GM21717 (cell line): ENCODE data around the gene OR5K4.

Experiments
- ATAC-seq: cut with Tn5 transposase; IDR thresholded peaks from one replicate; pipeline ENCODE4 v1.9.1; 2021; ENCODE audit warnings: mild to moderate bottlenecking, moderate library complexity; ENCODE audit not compliant: unreplicated experiment

Gene OR5K4, protein sequence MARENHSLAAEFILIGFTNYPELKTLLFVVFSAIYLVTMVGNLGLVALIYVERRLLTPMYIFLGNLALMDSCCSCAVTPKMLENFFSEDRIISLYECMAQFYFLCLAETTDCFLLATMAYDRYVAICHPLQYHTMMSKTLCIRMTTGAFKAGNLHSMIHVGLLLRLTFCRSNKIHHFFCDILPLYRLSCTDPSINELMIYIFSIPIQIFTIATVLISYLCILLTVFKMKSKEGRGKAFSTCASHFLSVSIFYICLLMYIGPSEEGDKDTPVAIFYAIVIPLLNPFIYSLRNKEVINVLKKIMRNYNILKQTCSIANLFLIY

DNA sequence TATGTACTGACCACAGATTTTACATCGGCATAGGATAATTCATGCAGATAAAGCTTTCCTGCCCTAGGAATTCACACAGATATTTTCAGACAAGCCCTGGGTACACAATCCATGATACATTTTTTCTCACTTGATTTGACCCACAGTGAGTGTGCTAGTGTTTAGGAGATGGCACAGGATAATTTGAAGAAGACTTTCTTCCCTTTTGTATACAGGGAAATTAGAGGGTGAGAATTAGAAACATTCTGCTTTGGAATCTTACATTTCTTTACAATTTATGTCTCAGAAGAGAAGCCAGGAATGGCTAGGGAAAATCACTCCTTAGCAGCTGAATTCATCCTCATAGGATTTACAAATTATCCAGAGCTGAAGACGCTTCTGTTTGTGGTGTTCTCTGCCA, at the start of gene OR5K4:
Gene OR5K4, plus strand, starts transcription at position 301 of the 400 bp plus-strand sequence. Its CDS starts 0 bp downstream, at position 301.
- ATAC-seq = no peak

DNA sequence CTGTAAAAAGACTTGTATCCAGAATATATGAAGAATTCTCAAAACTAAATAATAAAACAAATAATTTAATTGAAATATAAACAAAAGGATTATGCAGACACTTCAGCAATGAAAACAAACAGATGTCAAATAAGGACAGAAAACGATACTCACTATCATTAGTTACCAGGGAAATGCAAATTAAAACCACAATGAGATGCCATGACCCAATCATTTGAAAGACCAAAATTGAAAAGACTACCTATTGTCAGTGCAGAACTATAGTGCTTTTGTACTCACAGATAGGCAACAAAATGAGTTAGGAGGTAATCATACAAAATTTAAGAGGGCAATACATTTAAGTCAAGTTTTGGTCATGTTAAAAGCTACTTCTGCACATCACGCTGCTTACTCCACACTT, 31.6 kb upstream of the OR5K4 start:
- ATAC-seq = peak; percentile 54

DNA sequence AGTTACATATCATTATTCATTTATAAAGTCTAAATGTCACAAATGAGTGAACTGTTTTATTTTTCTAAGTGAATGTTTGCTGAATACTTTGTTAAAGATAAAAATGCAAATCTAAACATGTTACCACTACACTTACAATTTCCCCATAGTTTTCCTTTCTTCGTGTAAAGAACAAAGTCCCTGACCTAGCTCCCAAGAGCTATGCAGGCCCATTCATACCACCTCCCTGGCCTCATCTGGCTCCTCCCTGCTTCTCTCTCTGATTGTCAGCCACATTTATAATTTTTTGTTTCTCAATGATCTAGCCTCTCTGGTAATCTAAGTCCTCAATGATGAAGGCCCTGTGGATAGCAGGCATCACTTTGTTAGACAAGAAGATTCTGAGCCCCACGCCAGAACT, 31.0 kb upstream of the OR5K4 start:
- no peak for ATAC-seq

DNA sequence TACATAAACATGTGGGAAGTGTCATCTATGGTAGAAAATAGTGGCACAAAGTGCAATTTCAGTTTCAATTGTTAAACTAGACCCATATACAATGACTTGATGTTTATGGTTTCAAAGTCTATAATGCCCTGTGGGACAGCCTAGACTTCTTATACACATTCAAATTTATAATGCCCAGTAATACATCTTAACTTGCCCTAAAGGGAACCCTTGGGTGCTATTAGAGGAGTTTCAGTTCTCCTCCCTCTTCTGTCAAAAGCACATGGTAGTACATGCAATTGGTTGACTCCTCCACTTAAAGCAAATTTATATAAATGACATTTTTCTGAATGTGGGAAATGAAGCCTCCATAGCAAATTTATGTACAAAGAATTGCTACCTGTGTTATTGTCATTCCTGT, 30.2 kb upstream of the OR5K4 start:
- no peak for ATAC-seq

DNA sequence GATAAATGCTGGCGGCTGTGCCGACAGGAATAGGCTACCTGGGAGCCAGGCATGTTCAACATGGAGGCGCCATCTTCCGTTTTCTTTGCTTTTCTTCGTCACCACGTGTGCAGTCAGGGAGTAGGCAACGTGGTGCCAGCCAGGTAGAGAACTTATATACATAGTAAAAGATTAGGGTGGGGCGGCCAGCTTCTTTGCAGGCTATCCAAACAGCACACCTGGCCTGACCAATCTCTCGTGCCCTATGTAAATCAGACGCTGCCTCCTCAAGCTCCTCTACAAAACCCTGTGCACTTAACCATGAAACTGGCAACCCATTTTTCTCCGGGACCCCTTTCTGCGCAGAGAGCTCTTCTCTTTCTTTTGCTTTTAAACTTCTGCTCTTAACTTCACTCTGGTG, 28.6 kb upstream of the OR5K4 start:
- ATAC-seq = no peak

DNA sequence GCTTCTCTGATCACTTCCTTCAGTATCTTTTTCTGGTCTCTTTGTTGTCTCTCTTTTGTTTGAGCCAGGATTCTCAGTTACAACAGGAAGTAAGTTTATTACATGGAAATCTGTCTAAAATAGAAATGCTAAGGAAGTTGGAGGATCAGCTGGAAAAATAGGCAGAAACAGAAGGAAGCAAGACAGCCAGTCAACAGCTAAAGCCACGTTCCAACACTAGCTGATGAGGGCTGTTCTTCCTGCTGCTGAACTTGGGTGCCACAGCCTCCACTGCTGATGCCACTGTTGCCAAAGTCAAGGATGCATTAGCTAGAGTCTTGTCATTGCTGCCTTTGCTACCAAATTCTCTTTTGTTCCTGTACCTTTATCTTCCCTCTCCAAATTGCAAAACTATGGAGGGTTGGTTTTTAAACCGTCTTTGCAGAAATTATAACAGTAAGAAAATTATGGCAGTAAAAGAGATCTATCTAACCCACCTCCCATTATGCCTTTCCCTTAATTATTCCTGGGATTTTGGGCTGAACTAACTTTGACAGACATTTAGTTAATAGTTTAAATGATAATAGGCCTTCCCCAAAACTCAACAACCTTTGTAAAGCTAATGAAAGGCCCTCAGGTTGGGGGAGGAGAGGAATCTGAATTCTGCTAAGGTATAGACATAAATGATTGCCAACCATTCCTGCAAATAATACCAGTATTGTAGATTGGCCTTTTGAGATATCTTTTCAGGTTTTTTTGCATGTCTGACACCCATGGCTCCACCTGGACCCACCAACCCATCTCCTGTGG, 27.4 kb upstream of the OR5K4 start:
- no peak for ATAC-seq

DNA sequence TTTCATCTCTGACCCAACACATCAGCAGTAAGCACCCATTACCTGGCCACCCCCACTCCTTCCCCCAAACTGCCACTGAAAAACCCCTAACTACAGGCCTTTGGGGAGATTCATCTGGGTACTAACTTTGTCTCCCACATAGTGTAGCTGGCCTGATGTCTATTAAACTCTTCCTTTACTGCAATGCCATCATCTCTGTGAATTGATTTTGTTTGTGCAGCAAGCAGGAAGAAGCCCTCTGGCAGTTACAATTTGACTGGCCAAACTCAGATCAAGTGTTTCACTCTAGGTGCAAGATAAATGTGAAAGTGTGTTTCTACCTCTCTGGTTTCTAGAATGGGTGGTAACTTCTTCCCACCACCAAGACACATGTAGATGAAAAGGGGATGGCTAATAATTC, 26.7 kb upstream of the OR5K4 start:
- ATAC-seq = peak; percentile 73

DNA sequence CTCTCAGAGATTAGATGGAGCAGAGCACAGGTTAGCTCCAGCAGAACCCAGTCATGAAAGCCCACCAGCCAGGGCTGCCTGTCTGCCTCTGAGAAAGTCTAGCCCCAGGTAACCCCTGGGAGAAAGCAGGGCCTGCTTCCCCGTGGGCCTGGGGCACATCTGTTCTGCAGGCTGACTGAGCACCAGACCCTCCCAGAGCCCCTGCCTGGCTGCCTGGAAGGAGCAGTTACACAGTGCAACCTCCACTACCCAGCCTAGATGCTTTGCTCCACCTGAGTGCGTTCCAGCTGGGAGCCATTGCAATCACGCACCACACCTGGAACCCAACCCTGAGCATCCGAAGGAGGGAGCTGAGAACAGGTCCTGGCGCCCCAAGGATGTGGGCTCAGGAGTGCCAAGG, 24.7 kb upstream of the OR5K4 start:
- no peak for ATAC-seq

DNA sequence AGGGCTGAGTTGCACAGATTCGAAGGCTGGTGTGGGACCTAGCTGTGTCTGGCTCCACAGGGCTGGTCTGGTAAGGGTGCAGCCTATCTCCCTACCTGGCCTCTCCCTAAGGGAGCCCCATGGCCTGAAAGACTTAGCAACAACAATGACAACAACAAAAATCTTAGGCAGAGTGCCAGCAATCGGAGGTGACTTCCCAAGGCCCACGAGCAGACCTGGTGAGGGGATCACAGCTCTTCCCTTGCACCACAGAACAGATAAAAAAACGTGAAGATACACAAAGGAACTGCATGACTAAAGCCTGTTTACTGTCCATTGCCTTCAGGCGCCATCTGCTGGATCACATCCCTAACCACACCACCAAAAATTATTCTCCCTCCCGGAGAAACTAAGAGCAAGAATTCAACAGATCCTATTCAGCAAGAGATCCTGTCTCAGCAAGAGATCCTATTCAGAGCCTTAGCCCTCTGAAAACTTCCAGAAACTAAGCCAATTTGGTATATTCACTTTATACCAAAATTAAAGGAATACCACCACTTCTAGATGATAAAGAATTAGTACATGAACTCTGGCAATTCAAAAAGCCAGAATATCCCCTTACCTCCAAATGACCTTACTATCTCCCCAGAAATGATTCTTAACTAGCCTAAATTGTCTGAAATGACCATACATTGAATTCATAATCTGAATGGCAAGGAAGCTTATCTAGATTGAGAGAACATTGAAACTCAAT, 24.1 kb upstream of the OR5K4 start:
- peak; percentile 77 for ATAC-seq

DNA sequence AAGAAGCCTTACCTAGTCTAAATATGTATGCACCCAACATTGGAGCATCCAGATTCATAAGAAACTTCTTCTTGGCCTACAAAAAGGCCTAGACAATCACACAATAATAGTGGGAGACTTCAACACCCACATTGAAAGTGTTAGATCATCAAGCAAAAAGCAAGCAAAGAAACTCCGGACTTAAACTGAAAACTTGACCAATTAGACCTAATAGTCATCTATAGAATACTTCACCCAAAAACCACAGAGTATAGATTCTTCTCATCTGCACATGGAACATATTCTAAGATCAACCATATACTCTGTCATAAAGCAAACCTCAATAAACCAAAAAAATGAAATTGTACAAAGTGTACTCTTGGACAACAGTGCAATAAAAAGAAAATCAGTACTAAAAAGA, 22.3 kb upstream of the OR5K4 start:
- peak; percentile 34 for ATAC-seq

DNA sequence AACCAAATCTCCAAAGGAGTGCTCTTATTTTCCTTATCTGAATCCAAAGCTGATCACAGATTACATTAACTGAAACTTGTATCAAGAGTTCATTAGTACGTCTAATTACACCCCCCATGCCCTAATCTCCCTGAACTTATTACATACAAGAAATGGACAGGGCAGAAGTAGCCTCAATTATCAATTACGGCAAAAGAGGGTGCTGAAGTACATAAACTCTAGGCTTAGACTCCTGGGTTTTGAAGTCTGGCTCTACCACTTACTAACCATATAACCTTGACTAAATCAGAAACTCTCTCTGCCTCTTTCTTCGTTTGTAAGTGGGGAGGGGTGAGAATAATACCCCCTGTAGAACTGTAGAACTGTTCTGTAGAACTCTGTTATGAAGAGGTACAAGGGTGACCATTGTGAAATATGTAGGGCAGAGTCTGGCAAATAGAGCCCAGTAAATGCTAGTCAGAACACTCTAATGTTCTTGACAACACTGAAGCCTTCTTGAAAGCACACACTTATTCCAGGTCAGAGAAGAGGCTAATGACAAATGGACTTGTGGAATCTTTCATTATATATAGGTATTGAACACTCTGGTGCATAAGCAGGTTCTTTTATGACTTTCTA, 19.6 kb upstream of the OR5K4 start:
- ATAC-seq = no peak

DNA sequence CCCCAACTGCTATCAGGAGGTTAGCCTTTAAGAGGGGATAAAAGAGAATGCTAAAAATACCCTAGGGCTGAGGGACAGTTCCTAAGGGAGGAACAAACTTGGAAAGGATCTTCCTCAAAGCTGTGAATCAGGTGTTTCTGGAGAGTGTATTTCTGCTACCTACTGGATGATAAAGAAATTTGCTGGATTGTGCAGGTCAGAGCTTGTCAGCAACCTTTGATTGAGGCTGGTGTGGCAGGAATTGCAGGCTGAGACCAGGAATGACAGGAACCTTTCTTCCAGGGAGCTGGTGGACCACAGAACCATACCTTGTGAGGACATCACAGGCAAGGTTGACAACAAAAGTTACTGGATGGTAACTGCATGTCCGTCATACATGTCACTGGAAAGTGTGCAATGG, 14.6 kb upstream of the OR5K4 start:
- no peak for ATAC-seq

DNA sequence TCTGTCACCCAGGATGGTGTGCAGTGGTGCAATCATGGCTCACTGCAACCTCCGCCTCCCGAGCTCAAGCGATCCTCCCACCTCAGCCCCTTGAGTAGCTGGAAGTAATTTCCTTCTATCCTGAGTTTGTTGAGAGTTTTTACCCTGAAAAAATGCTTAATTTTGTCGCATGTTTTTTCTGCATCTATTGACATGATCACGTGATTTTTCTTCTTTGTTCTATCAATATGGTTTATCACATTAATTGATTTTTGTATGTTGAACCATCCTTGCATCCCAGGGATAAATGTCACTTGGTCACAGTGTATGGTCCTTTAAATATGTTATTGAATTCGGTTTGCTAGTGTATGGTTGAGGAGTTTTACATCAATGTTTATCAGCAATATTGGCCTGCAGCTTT, 11.9 kb upstream of the OR5K4 start:
- no peak for ATAC-seq

DNA sequence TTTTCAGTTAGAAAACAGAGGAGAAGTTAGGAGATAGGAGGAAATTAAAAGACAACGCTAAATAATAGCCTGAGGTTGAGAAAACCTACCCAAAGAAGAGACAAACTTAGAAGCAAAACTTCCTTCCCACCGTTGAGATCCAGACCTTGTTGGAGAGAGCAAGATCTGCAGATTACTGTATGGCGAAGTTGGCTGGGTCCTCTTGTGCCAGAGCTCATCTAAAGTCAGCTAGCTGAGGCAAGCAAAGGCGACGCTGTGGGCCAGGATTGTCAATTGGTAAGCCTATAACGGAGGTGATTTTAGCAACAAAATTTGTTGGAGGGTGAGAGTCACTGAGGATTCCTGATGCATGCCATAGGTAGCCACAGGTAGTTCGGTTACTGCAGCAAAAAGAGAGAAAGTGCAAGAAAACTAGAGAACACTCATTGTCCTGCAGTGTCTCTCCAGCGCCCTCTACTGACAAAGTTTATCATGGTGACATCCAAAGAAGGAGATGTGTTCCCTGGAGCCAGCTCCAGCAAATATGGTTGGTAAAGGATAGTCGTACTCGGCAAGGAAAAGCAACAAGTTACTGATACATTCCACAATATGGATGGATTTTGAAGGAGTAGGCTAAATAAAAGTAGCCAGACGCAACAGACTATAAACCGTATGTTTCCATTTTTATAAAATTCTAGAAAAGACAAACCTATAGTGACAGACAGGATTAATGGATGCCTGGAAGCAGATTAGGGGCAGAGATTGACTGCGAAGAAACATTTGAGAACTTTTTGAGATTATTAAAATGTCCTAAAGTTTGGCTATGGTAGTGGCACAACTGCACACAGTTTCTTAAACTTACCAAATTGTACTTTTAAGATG, 9.8 kb upstream of the OR5K4 start:
- peak; percentile 55 for ATAC-seq

DNA sequence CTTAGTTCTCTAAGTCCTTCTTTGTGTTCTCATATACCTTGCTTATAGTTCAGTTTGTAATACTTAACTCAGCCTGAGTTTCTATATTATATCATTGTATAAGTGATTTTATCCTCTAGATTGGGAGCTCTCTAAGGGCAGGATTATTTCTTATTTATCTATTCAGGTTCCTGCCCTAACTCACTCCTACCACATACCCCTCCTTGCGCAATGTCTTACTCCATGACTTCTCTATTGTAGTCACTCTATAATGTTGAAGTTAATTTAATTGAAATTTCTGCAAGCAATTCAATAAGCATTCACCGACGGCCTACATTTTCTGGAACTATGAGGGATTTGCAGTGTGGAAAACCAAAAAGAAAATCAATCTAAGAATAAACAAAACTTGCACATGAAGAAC, 3.6 kb upstream of the OR5K4 start:
- ATAC-seq = no peak

DNA sequence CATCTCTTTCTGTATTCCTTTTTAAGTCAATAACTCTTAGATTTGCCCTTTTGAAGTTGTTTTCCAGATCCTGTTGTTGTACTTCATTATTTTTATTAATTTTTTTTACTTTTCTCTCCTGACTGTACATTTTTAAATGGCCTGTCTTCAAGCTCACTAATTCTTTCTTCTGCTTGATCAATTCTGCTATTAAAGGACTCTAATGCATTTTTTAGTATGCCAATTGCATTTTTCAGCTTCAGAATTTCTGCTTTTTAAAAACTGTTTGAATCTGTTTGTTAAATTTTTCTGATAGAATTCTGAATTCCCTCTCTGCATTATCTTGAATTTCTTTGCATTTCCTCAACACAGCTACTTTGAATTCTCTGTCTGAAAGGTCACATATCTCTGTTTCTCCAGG, 5.6 kb downstream of the OR5K4 start:
- ATAC-seq = no peak

DNA sequence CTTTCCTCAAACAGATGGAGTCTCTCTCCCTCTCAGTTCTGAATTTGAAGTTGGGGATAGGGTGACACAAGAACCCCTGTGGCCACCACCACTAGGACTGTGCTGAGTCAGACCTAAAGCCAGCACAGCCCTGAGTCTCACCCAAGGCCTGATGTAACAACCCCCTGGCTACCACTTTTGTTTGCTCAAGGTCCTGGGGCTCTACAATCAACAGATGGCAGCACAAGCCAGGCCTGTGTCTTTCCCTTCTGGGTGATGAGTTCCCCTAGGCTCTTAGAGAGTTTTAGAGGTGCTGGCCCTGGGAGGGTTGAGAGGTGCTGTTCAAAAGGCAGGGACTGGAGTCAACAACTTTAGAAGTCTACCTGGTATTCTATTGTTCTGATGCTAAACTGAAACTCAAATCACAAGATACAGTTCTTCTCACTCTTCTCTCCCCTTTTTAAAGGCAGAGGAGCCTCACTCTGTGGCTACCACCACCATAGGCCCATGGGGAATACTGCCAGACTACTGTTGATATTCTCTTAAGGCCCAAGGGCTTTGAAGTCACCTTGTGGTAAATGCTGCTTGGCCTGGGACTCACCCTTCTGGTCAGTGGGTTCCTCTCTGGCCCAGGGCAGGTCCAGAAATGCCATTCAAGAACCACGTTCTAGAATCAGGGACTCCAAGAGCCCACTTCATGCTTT, 6.5 kb downstream of the OR5K4 start:
- ATAC-seq = peak; percentile 64

DNA sequence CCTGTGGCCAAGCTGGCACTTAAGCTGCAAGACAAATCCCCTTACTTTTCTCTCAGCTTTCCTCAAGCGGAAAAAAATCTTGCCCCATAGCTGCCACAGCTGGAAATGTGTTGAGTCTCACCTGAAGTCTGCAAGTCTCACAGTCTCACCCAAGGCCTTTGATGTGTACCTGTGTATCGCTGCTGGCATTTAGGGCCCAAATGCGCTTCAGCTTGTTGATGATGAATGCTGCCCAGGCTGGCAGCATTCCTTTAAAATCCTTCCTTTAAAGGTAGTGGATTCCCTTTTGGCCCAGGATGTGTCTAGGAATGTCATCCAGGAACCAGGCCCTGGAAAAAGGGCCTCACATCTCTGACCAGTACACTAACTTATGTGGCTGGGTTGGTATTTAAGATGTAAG, 7.0 kb downstream of the OR5K4 start:
- ATAC-seq = no peak

DNA sequence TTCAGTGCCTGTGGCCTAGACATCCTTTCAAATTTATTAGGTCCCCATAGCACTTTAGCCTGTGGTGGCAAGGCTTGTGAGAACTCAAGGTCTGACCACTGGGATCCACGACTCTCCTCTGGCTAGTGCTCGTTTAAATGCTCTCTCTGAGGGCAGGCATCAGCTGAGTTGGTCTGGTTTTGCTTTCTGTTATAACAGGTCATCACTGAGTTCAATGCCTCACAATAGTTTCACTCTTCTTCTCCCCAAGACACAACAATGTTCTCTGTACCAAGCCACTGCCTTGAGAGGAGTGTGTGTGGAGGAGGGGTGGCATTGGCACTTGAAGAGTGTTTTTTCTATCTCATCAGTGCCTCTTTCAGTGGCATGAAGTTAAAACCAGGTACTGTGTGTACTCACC, 7.6 kb downstream of the OR5K4 start:
- ATAC-seq = peak; percentile 88
